Sigmoid colon (tissue), 7 donors: Measurements from ENCODE around the gene MRI1. TPM values are rescaled to one million over a fixed set of nuclear protein-coding genes. Genes with fewer than 3 reads are reported as not detected.

ENCODE experiments used
- DNase-seq: peaks from one replicate; pipeline ENCODE4 v3.0.0-alpha.2; 2019
- H3K27ac ChIP-seq, 4 donors: fragments of 200-600 bp; sonication (generic); one replicate each; pipeline ENCODE4 v1.5.1; 2016 to 2019; ENCODE audit warnings: mild to moderate bottlenecking in 1 of 4
- H3K27me3 ChIP-seq, 3 donors: fragments of 200-600 bp; sonication (generic); one replicate each; pipeline ENCODE4 v1.5.1; 2019; ENCODE audit warnings: mild to moderate bottlenecking in 1 of 3
- H3K36me3 ChIP-seq, 4 donors: fragments of 200-600 bp; sonication (generic); one replicate each; pipeline ENCODE4 v1.5.1; 2016 to 2019
- H3K4me1 ChIP-seq, 4 donors: fragments of 200-600 bp; sonication (generic); one replicate each; pipeline ENCODE4 v1.5.1; 2017 to 2019
- H3K4me3 ChIP-seq, 4 donors: fragments of 200-600 bp; sonication (generic); one replicate each; pipeline ENCODE4 v1.5.1; 2017 to 2019; ENCODE audit warnings: mild to moderate bottlenecking in 2 of 4, moderate library complexity in 1 of 4
- H3K9me3 ChIP-seq, 4 donors: fragments of 200-600 bp in 3 of 4; sonication (generic) in 3 of 4; one replicate each; pipeline versions ENCODE4 v1.5.1 to v1.6.1; 2013 to 2019
- CTCF ChIP-seq, 4 experiments: fragments of 450-650 bp in 3 of 4; fragments of 200-600 bp in 1 of 4; IDR thresholded peaks; one replicate each; pipeline ENCODE4 v1.5.1; 2016 to 2019; ENCODE audit warnings: antibody characterized with exemption in 4 of 4, mild to moderate bottlenecking in 3 of 4, moderate library complexity in 2 of 4
- EP300 ChIP-seq, 4 donors: sonication (generic); formaldehyde crosslinking; IDR thresholded peaks; one replicate each; pipeline ENCODE4 v1.6.1; 2017; ENCODE audit warnings: antibody characterized with exemption in 4 of 4
- POLR2A ChIP-seq, 2 donors: fragments of 450-650 bp; IDR thresholded peaks; one replicate each; pipeline ENCODE4 v1.6.1; 2016; ENCODE audit warnings: antibody characterized with exemption in 2 of 2, mild to moderate bottlenecking in 2 of 2, moderate library complexity in 2 of 2
- POLR2AphosphoS5 ChIP-seq, 4 donors: sonication (generic); formaldehyde crosslinking; IDR thresholded peaks; one replicate each; pipeline ENCODE4 v1.6.1; 2017; ENCODE audit warnings: antibody characterized with exemption in 4 of 4
- WGBS, 2 donors: extraction: QIAGEN DNeasy Blood & Tissue Kit; methylation state at CpG; one replicate each; pipeline ENCODE4 v1.1.7; 2013; 5-methylcytosine and 5-hydroxymethylcytosine counted together
- intact Hi-C: fragments of 100-400 bp; cut with DNase I; formaldehyde crosslinking; loops from one replicate; pipeline ENCODE4 v1.15.1; 2023
- polyA plus RNA-seq, 3 donors: library from polyadenylated mRNA; stranded (reverse); fragments of 200-250 nt; gene quantifications; one replicate each; pipeline ENCODE4 v1.2.3, GENCODE V29; 2013
- total RNA-seq, 4 donors: library from RNA; depleted of rRNA; stranded (reverse); fragments of >200 nt; gene quantifications; one replicate each; pipeline ENCODE4 v1.1.0, GENCODE V29; 2016
- donor health status: healthy with polysubstance abuse.
- donor health status: Bipolar disorder and iron deficiency.
- donor health status: healthy.

The MRI1 gene
- total and polyA plus RNA-seq, 7 donors = 5.8 to 70.9 (median 27.4) TPM

DNA sequence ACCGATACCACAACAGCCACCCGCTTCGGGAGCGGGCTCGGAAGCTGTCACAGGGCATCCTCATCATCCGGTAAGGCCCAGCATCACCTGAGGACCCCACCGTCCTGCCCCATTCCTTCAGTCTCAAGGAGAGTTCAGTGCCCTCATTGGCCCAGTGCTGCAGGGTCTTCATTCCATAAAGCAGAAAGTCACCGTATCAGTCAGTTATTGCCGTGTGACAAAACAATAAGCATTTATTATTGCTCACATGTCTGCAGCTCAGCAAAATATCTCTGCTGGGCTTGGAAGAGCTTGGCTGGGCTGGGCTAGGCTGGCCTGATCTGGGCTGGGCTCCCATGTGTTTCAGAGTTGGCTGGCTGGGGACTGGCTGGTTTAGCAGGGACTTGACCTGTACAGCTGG lies 8.1 kb upstream of the MRI1 start:
- Histone ChIP-seq H3K9me3 (no peaks in the 10 kb centered on the region), H3K4me3 (no peak overlapping the region), H3K27ac (no peak overlapping the region), H3K36me3 (peaks cover 47 to 100% (median 73%) of the 10 kb centered on the region in 4 donors), H3K27me3 (no peaks in the 10 kb centered on the region), H3K4me1 (no peaks in the 10 kb centered on the region)
- 98% methylated on average over 9 of the region's 9 CpGs for WGBS, 2 donors
- TF ChIP-seq POLR2A (IDR thresholded peaks at IDR 0.05) = no peak
- TF ChIP-seq CTCF (IDR thresholded peaks at IDR 0.05) = no peak
- TF ChIP-seq POLR2AphosphoS5 (IDR thresholded peaks at IDR 0.05) = no peak
- TF ChIP-seq EP300 (IDR thresholded peaks at IDR 0.05) = no peak
- intact Hi-C loops = no loop called here
- no peak for DNase-seq

DNA sequence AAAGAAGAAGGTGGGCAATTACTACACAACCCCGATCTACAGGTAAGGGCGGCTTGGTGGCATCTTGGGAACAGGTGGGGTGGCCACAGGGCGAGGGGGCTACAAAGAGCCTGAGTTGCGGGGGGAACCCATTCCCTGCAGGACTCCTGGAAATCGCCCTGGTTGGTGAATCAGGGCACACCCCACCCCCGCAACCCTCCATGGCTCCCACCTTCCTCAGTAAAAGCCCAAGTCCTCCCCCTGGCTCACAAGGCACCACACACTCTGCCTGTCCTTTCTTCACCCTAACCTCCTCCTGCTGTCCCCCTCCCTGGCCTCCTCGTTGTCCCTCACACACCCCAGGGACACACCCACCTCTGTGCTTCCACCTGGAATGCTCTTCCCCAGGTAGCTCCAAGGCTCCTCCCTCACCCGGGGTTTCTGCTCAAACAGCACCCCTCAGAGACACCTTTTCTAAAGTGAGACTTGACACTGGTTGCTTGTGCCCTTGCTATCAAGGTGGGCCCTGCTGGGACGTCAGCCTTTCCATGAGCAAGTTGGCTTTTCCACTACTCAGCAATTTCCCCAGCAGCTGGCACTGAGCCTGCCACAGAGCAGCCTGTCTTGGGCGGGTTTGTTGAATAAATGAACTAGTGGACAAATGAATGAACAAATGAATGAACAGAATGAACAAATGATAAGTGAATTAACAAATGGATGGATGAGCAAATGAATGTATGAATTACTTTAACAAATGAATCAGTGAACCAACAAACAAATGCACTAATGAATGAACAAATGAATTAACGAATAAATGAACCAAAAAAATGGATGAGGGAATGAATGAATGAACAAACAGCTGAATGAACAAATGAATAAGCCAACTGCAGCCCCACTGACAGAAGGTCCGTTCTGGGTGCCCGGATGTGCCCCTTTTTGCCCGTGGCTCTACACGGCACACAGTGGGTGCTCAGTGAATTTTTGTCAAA lies 6.2 kb upstream of the MRI1 start:
- TF ChIP-seq EP300 (IDR thresholded peaks at IDR 0.05) (no peak), POLR2A (IDR thresholded peaks at IDR 0.05) (no peak), POLR2AphosphoS5 (IDR thresholded peaks at IDR 0.05) (no peak), CTCF (IDR thresholded peaks at IDR 0.05) (no peak)

GRCh38 chr19:13758795-13759194 lies 5.5 kb upstream of the MRI1 start:
- WGBS, 2 donors = 96 to 97% methylated on average over 24 of the region's 24 CpGs
- DNase-seq = no peak
- Histone ChIP-seq H3K9me3 (no peaks in the 10 kb centered on the region), H3K4me1 (peaks cover 0 to 4% (median 0%) of the 10 kb centered on the region in 4 donors), H3K4me3 (no peak overlapping the region), H3K27ac (no peak overlapping the region), H3K36me3 (peaks cover 46 to 94% (median 71%) of the 10 kb centered on the region in 4 donors), H3K27me3 (no peaks in the 10 kb centered on the region)
- TF ChIP-seq POLR2AphosphoS5 (IDR thresholded peaks at IDR 0.05) (no peak), POLR2A (IDR thresholded peaks at IDR 0.05) (no peak), CTCF (IDR thresholded peaks at IDR 0.05) (no peak), EP300 (IDR thresholded peaks at IDR 0.05) (no peak)
- intact Hi-C loops = no loop called here

More for the DNA sequence above, 6.2 kb upstream of the MRI1 start:
- Histone ChIP-seq H3K27me3 (no peaks in the 10 kb centered on the region), H3K4me1 (no peaks in the 10 kb centered on the region), H3K9me3 (no peaks in the 10 kb centered on the region), H3K4me3 (no peak overlapping the region), H3K27ac (no peak overlapping the region), H3K36me3 (peaks cover 47 to 100% (median 72%) of the 10 kb centered on the region in 4 donors)
- WGBS, 2 donors = 81 to 91% methylated on average over 15 of the region's 15 CpGs
- intact Hi-C loops = no loop called here
- no peak for DNase-seq

GRCh38 chr19:13761423-13761822 lies 2.9 kb upstream of the MRI1 start:
- H3K27ac ChIP-seq = no peak overlapping the region
- no peak overlapping the region for H3K4me3 ChIP-seq
- no peaks in the 10 kb centered on the region for H3K27me3 ChIP-seq
- TF ChIP-seq CTCF (IDR thresholded peaks at IDR 0.05) = no peak
- no peak for TF ChIP-seq EP300 (IDR thresholded peaks at IDR 0.05)
- no peak for TF ChIP-seq POLR2AphosphoS5 (IDR thresholded peaks at IDR 0.05)
- TF ChIP-seq POLR2A (IDR thresholded peaks at IDR 0.05) = no peak
- H3K4me1 ChIP-seq = peaks cover 0 to 23% (median 12%) of the 10 kb centered on the region in 4 donors
- intact Hi-C loops = no loop called here
- no peaks in the 10 kb centered on the region for H3K9me3 ChIP-seq
- WGBS, 2 donors = 84 to 96% methylated on average over 8 of the region's 8 CpGs
- DNase-seq = no peak
- H3K36me3 ChIP-seq = peaks cover 30 to 67% (median 52%) of the 10 kb centered on the region in 4 donors
